H1 (cell line): ENCODE measurements around the gene EFCAB8. TPM values are rescaled to one million over a fixed set of nuclear protein-coding genes. Genes with fewer than 3 reads are reported as not detected.

Source experiments
- CTCF ChIA-PET: fragments of 300-600 bp; sonication (Branson Sonifier 250); formaldehyde crosslinking; loops from one replicate; lab custom pipeline; 2021; ENCODE audit not compliant: partially characterized antibody; lab: Charles Lee
- POLR2A ChIA-PET: fragments of 300-600 bp; sonication (Branson Sonifier 250); formaldehyde crosslinking; loops from one replicate; lab custom pipeline; 2021; ENCODE audit warnings: inconsistent platforms; ENCODE audit not compliant: partially characterized antibody; lab: Charles Lee
- DNase-seq, 2 experiments: peaks; one replicate each; pipeline versions ENCODE4 v3.0.0 to v3.0.0-alpha.2; 2010 to 2022; ENCODE audit warnings: low spot score in 2 of 2, low read depth in 1 of 2, mixed read lengths in 1 of 2
- FAIRE-seq: peaks from 2 replicates; lab custom pipeline; 2011; peaks lifted over from hg19 to GRCh38; lab: Jason Lieb, UNC
- H2AFZ ChIP-seq: 2 replicates; pipeline ENCODE4 v1.8.1; 2012; ENCODE audit warnings: low read length, inconsistent platforms
- H2AK5ac ChIP-seq: 2 replicates; pipeline ENCODE4 v1.6.1; 2013; ENCODE audit warnings: low read depth, low read length
- H2BK120ac ChIP-seq: replicated peaks from 2 replicates; pipeline ENCODE3; 2013; ENCODE audit warnings: low read depth, low read length, inconsistent platforms
- H2BK12ac ChIP-seq: 2 replicates; pipeline ENCODE4 v1.6.1; 2013; ENCODE audit warnings: low read depth, low read length
- H2BK15ac ChIP-seq: 2 replicates; pipeline ENCODE4 v1.6.1; 2013; ENCODE audit warnings: low read length
- H2BK20ac ChIP-seq: 2 replicates; pipeline ENCODE4 v1.6.1; 2013; ENCODE audit warnings: low read length
- H2BK5ac ChIP-seq: 2 replicates; pipeline ENCODE4 v1.6.1; 2013; ENCODE audit warnings: low read depth, low read length
- H3K14ac ChIP-seq: 2 replicates; pipeline ENCODE4 v1.6.1; 2013; ENCODE audit warnings: inconsistent platforms; ENCODE audit not compliant: insufficient read length
- H3K18ac ChIP-seq: 2 replicates; pipeline ENCODE4 v1.6.1; 2013; ENCODE audit warnings: low read length; ENCODE audit errors: extremely low read depth
- H3K23ac ChIP-seq: 2 replicates; pipeline ENCODE4 v1.6.1; 2013; ENCODE audit warnings: inconsistent platforms; ENCODE audit not compliant: insufficient read length
- H3K23me2 ChIP-seq: 2 replicates; pipeline ENCODE4 v1.6.1; 2013; ENCODE audit warnings: low read depth, low read length
- H3K27ac ChIP-seq: 2 replicates; pipeline ENCODE4 v1.6.1; 2011; ENCODE audit warnings: low read depth, low read length, inconsistent platforms
- H3K27me3 ChIP-seq, 4 experiments: replicated peaks in 1 of 4; 1 replicate in 1 of 4; 2 replicates in 3 of 4; pipeline versions ENCODE4 v1.6.1 to v1.8.1; 2011 to 2013; ENCODE audit warnings: low read length in 3 of 4, mild to moderate bottlenecking in 3 of 4, inconsistent platforms in 2 of 4, mixed read lengths in 2 of 4, moderate library complexity in 1 of 4; ENCODE audit not compliant: control insufficient read depth in 3 of 4, insufficient read depth in 3 of 4; ENCODE audit errors: extremely low read depth in 1 of 4
- H3K36me3 ChIP-seq, 4 experiments: 2 replicates each; pipeline versions ENCODE4 v1.6.1 to v1.8.1; 2011 to 2013; ENCODE audit warnings: mild to moderate bottlenecking in 4 of 4, low read length in 3 of 4, moderate library complexity in 2 of 4, control low read depth in 1 of 4, inconsistent platforms in 1 of 4; ENCODE audit not compliant: insufficient read depth in 4 of 4, control insufficient read depth in 2 of 4
- H3K4ac ChIP-seq: replicated peaks from 2 replicates; pipeline ENCODE3; 2013; ENCODE audit warnings: low read length, low read depth, mixed read lengths, inconsistent platforms; ENCODE audit not compliant: insufficient read length
- H3K4me1 ChIP-seq, 4 experiments: replicated peaks in 1 of 4; 1 replicate in 1 of 4; 2 replicates in 3 of 4; pipeline versions ENCODE4 v1.6.1 to v1.8.1; 2011 to 2013; ENCODE audit warnings: low read length in 3 of 4, inconsistent platforms in 2 of 4, mixed read lengths in 1 of 4; ENCODE audit not compliant: insufficient read depth in 4 of 4, control insufficient read depth in 3 of 4
- H3K4me2 ChIP-seq, 2 experiments: 2 replicates each; pipeline versions ENCODE4 v1.6.1 to v1.8.1; 2011 to 2013; ENCODE audit warnings: low read depth in 2 of 2, low read length in 2 of 2, control low read depth in 1 of 2, inconsistent platforms in 1 of 2, mild to moderate bottlenecking in 1 of 2; ENCODE audit not compliant: insufficient read depth in 1 of 2
- H3K4me3 ChIP-seq, 4 experiments: fragments of 200-600, 300-600 bp in 1 of 4; sonication (generic), shearing (Covaris generic), sonication (Bioruptor Twin) in 1 of 4; 2 replicates each; pipeline versions ENCODE4 v1.5.1 to v1.8.1; 2011 to 2016; ENCODE audit warnings: low read length in 4 of 4, low read depth in 3 of 4, control low read depth in 2 of 4, inconsistent platforms in 2 of 4, mild to moderate bottlenecking in 2 of 4, mixed read lengths in 1 of 4, moderate library complexity in 1 of 4; ENCODE audit not compliant: insufficient read depth in 2 of 4; ENCODE audit errors: extremely low read depth in 1 of 4
- H3K56ac ChIP-seq: replicated peaks from 2 replicates; pipeline ENCODE3; 2013; ENCODE audit warnings: low read depth, mild to moderate bottlenecking, mixed read lengths, low read length, inconsistent platforms; ENCODE audit not compliant: insufficient read length
- H3K79me1 ChIP-seq: 2 replicates; pipeline ENCODE4 v1.6.1; 2013; ENCODE audit warnings: low read depth, low read length, control low read depth
- H3K79me2 ChIP-seq, 2 experiments: 2 replicates each; pipeline versions ENCODE4 v1.6.1 to v1.8.1; 2012 to 2013; ENCODE audit warnings: low read length in 2 of 2, mild to moderate bottlenecking in 2 of 2, inconsistent platforms in 1 of 2; ENCODE audit not compliant: insufficient read depth in 2 of 2, control insufficient read depth in 1 of 2
- H3K9ac ChIP-seq, 4 experiments: replicated peaks in 1 of 4; 1 replicate in 1 of 4; 2 replicates in 3 of 4; pipeline versions ENCODE4 v1.6.1 to v1.8.1; 2011 to 2013; ENCODE audit warnings: low read depth in 3 of 4, low read length in 3 of 4, control low read depth in 2 of 4, mild to moderate bottlenecking in 2 of 4, moderate library complexity in 2 of 4, inconsistent platforms in 1 of 4; ENCODE audit errors: extremely low read depth in 1 of 4
- H3K9me3 ChIP-seq, 2 experiments: 2 replicates each; pipeline versions ENCODE4 v1.6.1 to v1.8.1; 2012 to 2013; ENCODE audit warnings: mild to moderate bottlenecking in 2 of 2, moderate library complexity in 2 of 2, control low read depth in 1 of 2, inconsistent platforms in 1 of 2, low read depth in 1 of 2, low read length in 1 of 2, mixed read lengths in 1 of 2; ENCODE audit not compliant: insufficient read depth in 2 of 2
- H4K20me1 ChIP-seq, 2 experiments: replicated peaks in 1 of 2; 2 replicates each; pipeline versions ENCODE3 to v1.8.1; 2011 to 2013; ENCODE audit warnings: inconsistent platforms in 2 of 2, low read length in 2 of 2, mild to moderate bottlenecking in 1 of 2; ENCODE audit not compliant: insufficient read depth in 2 of 2, control insufficient read depth in 1 of 2
- H4K5ac ChIP-seq: 2 replicates; pipeline ENCODE4 v1.6.1; 2013; ENCODE audit warnings: low read length, low read depth, mixed read lengths, inconsistent platforms; ENCODE audit not compliant: insufficient read length
- H4K8ac ChIP-seq: 2 replicates; pipeline ENCODE4 v1.8.0; 2013; ENCODE audit warnings: mild to moderate bottlenecking, moderate library complexity, low read length, inconsistent platforms; ENCODE audit not compliant: insufficient read depth; ENCODE audit errors: extremely low read depth
- H4K91ac ChIP-seq: replicated peaks from 2 replicates; pipeline ENCODE3; 2013; ENCODE audit warnings: low read length, mixed read lengths, inconsistent platforms; ENCODE audit not compliant: insufficient read length
- CHD1 ChIP-seq: IDR thresholded peaks from 2 replicates; pipeline ENCODE4 v1.6.1; 2012; ENCODE audit warnings: low read depth, low read length, improper control_type of control experiment
- NRF1 ChIP-seq: IDR thresholded peaks from 2 replicates; pipeline ENCODE4 v1.6.1; 2011; ENCODE audit warnings: mild to moderate bottlenecking, low read depth, low read length, improper control_type of control experiment
- POU5F1 ChIP-seq: IDR thresholded peaks from 2 replicates; pipeline ENCODE4 v1.6.1; 2011; ENCODE audit warnings: low read depth, mild to moderate bottlenecking, low read length, moderate library complexity
- RXRA ChIP-seq: IDR thresholded peaks from 2 replicates; pipeline ENCODE4 v1.6.1; 2011; ENCODE audit warnings: low read depth, mild to moderate bottlenecking, low read length, moderate library complexity; ENCODE audit not compliant: insufficient read depth
- SIN3A ChIP-seq, 2 experiments: IDR thresholded peaks in 1 of 2; conservative IDR thresholded peaks in 1 of 2; 2 replicates each; pipeline ENCODE4 v1.6.1; 2011 to 2012; ENCODE audit warnings: low read length in 2 of 2, improper control_type of control experiment in 1 of 2, low read depth in 1 of 2, mild to moderate bottlenecking in 1 of 2
- SP1 ChIP-seq: IDR thresholded peaks from 2 replicates; pipeline ENCODE4 v1.6.1; 2011; ENCODE audit warnings: low read depth, low read length
- WGBS, 2 experiments: shearing (Covaris generic) in 1 of 2; methylation state at CpG; one replicate each; pipeline versions ENCODE4 v1.1.6 to v1.1.7; 2013 to 2015; ENCODE audit warnings: low lambda C conversion rate in 2 of 2, mixed read lengths in 2 of 2, inconsistent platforms in 1 of 2, low coverage in 1 of 2, missing lambda C conversion rate in 1 of 2; ENCODE audit not compliant: insufficient replicate concordance in 2 of 2, insufficient coverage in 1 of 2, insufficient read length in 1 of 2; ENCODE audit errors: extremely low coverage in 1 of 2, missing lambda C conversion rate in 1 of 2; 5-methylcytosine and 5-hydroxymethylcytosine counted together
- polyA plus RNA-seq, 7 experiments: library from polyadenylated mRNA; depleted of rRNA in 3 of 7; stranded (reverse) in 5 of 7; unstranded in 2 of 7; fragments of >200 nt in 5 of 7; fragments of 200-250 nt in 2 of 7; gene quantifications; 1 replicate in 5 of 7; 2 replicates in 1 of 7; 4 replicates in 1 of 7; pipeline versions ENCODE4 v1.2.1 to v1.2.3, GENCODE V29; 2011 to 2013; ENCODE audit warnings: missing spikeins in 2 of 7, mixed read lengths in 2 of 7
- total RNA-seq: library from RNA; stranded (reverse); fragmentation: NEBNext Ultra II Directional; extraction: Animal tissue kit (Norgen Biotek cat#: 25700); gene quantifications from 2 replicates; pipeline ENCODE4 v1.2.1, GENCODE V29; 2021
- TF ChIP-seq, protein P1 (sequence below): IDR thresholded peaks from 2 replicates; pipeline ENCODE4 v1.6.1; 2011; ENCODE audit warnings: low read length, improper control_type of control experiment
- TF ChIP-seq, protein P2 (sequence below): IDR thresholded peaks from 2 replicates; pipeline ENCODE4 v1.6.1; 2012; ENCODE audit warnings: low read length, inconsistent platforms

Gene EFCAB8
- total and polyA plus RNA-seq, 2 of the 8 experiments (the other 6 are each of a cell fraction or from before 2014, with no cell fraction given): 0.06 to 0.20 TPM

DNA sequence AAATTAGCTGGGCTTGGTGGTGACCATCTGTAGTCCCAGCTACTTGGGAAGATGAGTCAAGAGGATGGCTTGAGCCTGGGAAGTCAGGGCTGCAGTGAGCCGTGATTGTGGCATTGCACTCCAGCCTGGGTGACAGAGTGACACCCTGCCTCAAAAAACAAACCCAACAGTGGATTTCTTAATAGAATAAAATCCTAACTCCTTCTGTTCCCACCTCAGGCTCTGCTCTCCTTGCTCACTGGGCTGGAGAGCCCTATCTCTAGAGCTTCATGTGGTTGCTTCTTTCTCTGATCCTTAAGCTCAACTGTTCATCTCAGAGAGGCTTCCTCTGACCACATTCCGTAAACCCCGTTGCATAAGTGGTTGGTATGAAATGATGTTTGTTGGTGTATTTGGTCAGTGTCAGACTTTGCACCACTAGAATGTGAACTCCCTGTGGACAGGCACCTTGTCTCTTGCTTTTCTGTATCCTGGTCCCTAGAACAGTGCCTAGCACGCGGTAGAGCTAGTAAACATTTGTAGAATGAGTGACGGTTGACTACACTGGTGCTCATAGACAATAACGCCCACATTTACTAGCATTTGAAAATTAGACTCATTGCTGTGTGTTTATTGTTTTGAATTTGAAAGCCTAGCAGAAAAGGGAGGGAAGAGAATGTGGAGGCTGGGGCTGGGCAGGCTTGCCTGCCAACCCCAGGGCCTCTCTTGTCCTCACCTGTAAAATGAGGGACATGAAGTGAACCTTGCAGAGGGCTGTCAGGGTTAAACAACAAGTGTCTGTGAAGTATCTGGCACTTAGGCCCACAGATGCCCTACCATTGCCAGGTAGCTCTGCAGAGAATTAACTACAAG, 34.8 kb upstream of the EFCAB8 start:
- Histone ChIP-seq H2BK15ac (no peak overlapping the region), H3K79me1 (peaks cover 17% of the 10 kb centered on the region), H3K79me2 (peaks cover 46 to 75% of the 10 kb centered on the region in 2 experiments), H3K9ac (no peak overlapping the region), H3K14ac (no peak overlapping the region), H4K5ac (no peak overlapping the region), H4K20me1 (peaks cover 15 to 33% of the 10 kb centered on the region in 2 experiments), H2BK20ac (no peak overlapping the region), H3K9me3 (no peaks in the 10 kb centered on the region), H3K4me2 (no peak overlapping the region), H2BK12ac (no peak overlapping the region), H3K27me3 (peaks cover 0 to 2% (median 0%) of the 10 kb centered on the region in 4 experiments; a peak in 1 of 7 replicates), H3K23ac (no peak overlapping the region), H3K23me2 (peaks cover 5% of the 10 kb centered on the region; the same call in 1 of the 2 replicates), H3K4me1 (peaks cover 0 to 12% (median 4%) of the 10 kb centered on the region in 4 experiments), H3K36me3 (peaks cover 5 to 27% (median 15%) of the 10 kb centered on the region in 4 experiments; a peak in 6 of 8 replicates), H3K56ac (no peak overlapping the region), H4K8ac (no peak overlapping the region), H4K91ac (no peak overlapping the region), H3K18ac (no peak overlapping the region), H2BK120ac (no peak overlapping the region), H2BK5ac (no peak overlapping the region), H2AFZ (no peak overlapping the region), H3K4me3 (no peak overlapping the region), H3K27ac (no peak overlapping the region), H2AK5ac (no peak overlapping the region), H3K4ac (no peak overlapping the region)
- FAIRE-seq: no peak
- 95% methylated on average over 7 of the region's 7 CpGs; no CpG with 5 or more reads in 1 of the 2 experiments for WGBS, 2 experiments
- ChIA-PET CTCF (interaction anchor here (0.6 to 0.7 kb wide), 2 partner anchors 9 to 45 kb away, joined by 3 to 4 read pairs; no protein-coding TSS in a partner anchor), POLR2A (interaction anchor here (0.6 to 5.4 kb wide), 10 partner anchors 13 to 157 kb away, joined by 3 to 51 read pairs (median 3); no protein-coding TSS in a partner anchor)
- DNase-seq: no peak
- no peak for TF ChIP-seq SIN3A (conservative IDR thresholded peaks at IDR 0.05 in 1 of 2, IDR thresholded peaks at IDR 0.05 in 1 of 2; ENCODE audit: low read depth in 1 of 2, low read length in 2 of 2)
- TF ChIP-seq, protein P1, sequence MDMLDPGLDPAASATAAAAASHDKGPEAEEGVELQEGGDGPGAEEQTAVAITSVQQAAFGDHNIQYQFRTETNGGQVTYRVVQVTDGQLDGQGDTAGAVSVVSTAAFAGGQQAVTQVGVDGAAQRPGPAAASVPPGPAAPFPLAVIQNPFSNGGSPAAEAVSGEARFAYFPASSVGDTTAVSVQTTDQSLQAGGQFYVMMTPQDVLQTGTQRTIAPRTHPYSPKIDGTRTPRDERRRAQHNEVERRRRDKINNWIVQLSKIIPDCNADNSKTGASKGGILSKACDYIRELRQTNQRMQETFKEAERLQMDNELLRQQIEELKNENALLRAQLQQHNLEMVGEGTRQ: no peak
- TF ChIP-seq RXRA: no peak
- TF ChIP-seq NRF1: no peak
- TF ChIP-seq, protein P2, sequence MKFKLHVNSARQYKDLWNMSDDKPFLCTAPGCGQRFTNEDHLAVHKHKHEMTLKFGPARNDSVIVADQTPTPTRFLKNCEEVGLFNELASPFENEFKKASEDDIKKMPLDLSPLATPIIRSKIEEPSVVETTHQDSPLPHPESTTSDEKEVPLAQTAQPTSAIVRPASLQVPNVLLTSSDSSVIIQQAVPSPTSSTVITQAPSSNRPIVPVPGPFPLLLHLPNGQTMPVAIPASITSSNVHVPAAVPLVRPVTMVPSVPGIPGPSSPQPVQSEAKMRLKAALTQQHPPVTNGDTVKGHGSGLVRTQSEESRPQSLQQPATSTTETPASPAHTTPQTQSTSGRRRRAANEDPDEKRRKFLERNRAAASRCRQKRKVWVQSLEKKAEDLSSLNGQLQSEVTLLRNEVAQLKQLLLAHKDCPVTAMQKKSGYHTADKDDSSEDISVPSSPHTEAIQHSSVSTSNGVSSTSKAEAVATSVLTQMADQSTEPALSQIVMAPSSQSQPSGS: no peak
- no peak for TF ChIP-seq CHD1
- TF ChIP-seq SP1: no peak
- TF ChIP-seq POU5F1: no peak
